Fibroblast of skin of right quadriceps (primary cell): ENCODE measurements around the gene GYS1.

Source experiments
- DNase-seq: peaks from one replicate; pipeline ENCODE4 v3.0.0-alpha.2; 2013

GYS1 gene

DNA sequence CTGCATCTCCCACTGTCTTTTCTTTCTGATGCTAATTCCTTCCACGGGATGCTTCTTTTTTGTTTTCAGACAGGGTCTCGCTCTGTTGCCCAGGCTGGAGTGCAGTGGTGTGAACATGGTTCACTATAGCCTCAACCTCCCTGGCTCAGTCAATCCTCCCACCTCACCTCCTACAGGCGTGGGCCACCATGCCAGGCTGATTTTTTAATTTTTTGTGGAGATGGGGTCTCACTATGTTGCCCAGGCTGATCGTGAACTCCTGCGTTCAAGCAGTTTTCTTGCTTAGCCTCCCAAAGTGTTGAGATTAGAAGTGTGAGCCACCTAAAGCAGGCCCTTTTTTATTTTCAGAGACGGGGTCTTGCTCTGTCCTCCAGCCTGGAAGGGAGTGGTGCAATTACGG is 4.8 kb downstream of the GYS1 start:
- no peak for DNase-seq

DNA sequence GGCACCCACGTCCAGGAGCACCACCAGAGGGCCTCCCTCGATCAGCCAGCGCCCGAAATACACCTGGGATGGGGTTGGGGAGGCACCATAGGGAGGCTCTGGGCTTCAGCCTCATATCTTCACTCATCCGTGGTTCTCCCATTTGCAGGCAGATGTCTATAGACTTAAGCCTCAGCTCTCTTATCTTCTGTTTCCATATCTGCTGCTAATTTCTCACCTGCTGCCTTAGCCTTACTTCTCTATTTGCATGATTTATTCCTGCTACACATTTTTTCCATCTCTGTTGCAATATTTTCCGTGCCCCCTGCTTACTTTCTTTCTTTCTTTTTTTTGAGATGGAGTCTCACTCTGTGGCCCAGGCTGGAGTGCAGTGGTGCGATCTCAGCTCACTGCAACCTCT is 5.8 kb downstream of the GYS1 start:
- DNase-seq, result no peak

DNA sequence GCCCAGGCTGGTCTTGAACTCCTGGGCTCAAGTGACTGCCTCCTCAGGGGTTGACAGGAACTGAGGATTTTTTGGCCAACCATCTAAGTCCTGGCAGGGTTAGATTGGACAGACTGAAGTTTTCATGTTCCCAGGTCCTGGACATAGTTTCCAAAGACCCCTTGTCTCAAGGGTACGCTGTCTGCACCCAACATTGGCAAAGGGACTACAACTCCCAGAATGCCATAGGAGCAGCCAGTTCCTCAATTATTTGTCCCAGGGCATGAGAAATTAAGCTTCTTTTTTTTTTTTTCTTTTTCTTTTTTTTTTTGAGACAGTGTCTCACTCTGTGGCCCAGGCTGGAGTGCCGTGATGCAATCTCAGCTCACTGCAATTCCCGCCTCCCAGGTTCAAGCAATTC is 6.9 kb downstream of the GYS1 start:
- no peak for DNase-seq

DNA sequence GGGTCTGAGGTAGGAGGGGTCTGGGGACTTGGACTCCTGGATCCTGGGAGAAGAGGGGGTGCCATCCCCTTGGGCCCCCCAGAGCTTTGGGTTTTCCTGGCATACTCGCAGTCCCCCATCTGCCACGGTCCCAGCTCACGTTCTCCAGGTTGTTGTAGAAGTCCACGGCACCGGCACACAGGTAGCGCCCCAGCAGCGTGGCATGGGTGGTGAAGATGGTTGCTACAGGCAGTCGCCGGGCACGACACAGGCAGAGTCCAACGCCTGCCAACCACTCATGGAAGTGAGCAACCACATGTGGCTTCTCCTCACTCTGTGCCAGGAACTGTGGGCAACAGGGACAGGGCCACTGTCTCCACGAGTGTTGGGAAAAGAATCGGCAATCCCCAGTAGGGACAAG is 7.4 kb downstream of the GYS1 start:
- no peak for DNase-seq

DNA sequence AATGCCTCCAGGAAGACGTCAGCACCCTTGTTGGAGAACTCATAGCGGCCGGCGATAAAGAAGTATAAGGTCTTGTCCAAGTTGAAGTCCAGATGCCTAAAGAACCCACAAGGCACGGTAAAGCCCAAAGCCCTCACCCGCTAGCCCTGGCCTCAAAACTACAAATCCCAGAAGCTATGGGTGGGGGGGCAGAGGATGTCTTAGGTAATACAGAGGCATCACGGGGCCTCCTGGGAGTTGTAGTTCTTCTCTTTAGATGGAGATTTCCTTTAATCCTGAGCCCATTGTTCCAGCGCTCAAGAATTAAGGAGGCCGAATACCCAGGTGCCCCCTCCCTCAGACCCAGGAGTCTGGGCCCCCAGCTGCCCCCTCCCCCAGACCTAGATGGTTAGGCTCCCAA is 10.8 kb downstream of the GYS1 start:
- DNase-seq, result no peak

DNA sequence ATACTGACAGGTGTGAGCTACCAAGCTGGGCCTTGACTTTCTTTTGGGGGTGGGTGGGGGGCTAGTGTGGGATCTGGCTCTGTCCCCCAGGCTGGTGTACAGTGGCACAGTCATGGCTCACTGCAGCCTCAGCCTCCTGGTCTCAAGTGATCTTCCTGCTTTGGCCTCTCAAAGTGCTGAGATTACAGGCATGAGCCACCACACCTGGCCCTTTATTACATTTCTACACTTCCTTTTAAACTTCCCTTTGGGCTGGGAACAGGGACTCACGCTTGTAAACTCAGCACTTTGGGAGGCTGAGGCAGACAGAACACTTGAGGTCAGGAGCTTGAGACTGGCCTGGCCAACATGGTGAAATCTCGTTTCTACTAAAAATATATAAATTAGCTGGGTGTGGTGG is 16.0 kb downstream of the GYS1 start:
- DNase-seq, result no peak

DNA sequence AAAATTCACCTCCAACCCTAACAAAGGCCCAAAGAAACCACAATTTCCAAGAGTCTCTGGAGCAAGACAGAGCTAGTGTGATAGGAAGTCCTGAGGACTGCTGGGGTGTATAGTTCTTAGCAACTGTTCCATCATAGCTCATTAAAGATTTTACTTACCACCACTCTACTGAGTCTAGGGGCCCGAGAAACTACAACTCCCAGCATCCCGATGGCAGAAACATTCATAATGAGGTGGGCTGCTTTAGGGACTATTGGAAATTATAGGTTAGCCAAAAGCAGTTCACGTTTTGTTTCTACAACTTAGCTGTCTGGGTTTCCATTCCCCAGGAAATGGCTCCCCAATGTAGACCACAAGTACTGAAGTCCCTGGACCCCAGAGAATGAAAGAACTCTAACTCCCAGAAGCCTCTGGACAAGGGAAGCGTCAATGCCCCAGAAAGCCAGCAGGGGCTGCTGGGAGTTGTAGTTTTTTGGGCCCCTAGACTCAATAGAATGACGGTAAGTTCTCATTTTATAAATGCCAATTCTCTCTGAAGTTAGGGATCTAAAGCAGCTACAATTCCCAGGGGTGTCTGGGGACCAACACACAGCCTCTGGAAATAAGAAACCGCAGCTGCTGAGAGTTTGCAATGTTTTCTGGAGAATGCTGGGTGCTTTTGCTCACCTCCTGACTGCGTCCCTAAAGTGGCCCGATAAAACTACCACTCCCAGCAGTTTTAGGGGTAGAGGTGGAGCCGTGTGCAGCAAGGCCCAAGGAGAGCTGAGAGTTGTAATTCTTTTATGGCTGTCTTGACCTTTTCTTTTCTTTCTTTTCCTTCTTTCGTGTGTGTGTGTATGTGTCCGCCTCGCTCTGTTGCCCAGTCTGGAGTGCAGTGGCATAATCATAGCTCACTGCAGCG is 16.9 kb downstream of the GYS1 start:
- DNase-seq, result no peak

DNA sequence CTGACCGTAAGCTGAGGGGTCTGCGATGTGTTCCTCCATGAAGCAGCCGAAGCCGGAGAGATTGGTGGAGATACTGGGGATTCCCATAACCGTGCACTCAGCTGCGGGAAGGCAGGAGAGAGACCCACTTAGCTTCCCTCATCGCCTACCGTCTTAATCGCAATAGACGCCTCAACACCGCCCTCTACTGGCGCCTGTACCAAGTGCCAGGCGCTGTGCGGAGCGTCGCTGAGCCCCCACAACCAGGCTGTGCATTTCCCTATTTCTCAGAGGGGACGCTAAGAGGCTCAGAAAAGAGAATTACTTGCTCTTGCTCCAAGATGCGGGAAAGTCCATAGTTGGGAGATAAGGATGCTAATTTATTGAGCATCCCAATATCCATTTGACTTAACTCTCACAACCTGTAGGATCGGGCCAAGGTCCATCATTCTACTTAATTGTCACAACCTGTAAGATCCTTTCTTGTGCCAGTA is 22.1 kb downstream of the GYS1 start:
- peak; percentile 72 for DNase-seq

DNA sequence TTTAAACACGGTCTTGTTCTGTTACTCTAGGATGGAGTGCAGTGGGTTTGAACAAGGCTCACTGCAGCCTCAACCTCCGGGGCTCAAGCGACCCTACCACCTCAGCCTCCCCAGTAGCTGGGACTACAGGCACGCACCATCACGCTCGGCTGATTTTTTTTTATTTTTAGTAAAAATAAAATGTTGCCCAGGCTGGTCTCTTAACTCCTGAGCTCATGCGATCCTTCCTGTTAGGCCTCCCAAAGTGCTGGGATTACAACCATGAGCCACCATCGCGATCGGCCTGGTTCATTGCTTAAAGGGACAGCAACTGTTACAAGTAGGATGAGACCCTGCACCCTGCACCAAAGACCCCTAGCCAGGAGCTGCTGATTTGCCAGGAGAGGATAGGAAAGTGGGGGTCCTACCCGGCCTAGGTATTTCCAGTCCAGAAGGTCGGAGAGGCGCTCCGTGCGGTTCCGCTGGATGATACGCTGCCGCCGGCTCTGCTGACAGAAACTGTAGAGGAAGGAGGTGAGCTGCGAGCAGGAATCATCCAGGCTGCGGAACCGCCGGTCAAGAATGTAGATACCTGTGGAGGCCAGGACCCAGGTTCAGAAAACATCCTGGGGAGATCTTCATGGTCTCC is 22.9 kb downstream of the GYS1 start:
- DNase-seq, result no peak

DNA sequence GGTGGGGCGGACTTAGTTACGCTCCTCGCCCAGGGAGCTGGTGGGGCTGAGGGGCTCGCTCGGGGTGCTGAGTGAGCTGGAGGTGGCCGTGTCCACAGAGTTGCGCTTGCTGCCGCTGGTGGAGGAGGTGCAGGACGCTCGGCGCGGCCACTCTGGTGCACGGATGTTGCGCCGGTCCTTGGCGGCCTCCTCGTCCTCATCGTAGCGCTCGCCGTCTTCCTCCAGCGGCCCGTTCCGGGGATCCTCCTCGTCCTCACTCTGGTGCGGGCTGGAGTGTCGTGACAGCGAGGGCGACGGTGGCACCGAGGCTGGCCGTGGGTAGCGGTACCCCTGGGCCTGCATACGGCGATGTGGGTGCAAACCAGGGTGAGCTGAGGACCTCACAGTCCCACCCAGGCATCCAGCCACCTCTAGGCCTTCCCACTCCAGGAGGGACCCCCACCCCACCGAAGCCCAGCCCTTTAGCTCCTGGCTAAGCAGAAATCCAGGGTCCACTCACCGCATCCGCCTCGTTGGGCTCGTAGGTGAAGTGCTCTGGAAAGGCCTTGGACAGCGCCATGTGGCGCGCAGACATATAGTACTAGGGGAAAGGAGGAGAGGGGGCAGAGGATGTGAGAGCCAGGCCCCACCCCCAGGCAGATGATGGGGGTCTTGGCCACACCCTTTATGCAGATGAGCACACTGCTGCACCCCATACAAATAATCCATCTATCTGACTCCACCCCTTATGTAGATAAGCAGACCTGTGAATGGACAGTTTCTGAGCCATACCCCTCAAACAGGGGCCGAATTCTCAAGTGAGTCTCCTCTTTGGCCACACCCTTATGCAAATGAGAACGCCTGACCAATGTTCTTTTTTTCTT is 23.6 kb downstream of the GYS1 start:
- DNase-seq, result peak; percentile 39

DNA sequence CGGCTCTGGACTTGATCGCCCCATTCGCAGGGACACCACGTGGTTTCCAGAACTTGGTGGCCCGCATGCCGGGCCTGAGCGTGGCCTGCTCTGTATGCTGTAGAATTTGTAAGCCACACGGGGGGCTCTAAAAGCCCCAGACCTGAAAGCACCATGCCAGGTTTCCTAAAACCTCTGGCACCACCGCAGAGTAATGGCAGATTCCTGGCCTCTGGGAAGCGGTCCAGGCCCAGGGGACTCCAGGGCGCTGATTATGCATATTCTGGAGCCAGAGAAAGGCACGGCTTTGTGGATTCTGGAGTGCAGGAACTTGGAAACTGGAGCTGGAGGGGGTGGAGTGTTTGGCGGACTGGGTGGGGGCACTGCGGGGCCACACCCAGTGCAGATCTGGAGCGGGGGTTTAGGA is 24.3 kb downstream of the GYS1 start:
- DNase-seq, result no peak

DNA sequence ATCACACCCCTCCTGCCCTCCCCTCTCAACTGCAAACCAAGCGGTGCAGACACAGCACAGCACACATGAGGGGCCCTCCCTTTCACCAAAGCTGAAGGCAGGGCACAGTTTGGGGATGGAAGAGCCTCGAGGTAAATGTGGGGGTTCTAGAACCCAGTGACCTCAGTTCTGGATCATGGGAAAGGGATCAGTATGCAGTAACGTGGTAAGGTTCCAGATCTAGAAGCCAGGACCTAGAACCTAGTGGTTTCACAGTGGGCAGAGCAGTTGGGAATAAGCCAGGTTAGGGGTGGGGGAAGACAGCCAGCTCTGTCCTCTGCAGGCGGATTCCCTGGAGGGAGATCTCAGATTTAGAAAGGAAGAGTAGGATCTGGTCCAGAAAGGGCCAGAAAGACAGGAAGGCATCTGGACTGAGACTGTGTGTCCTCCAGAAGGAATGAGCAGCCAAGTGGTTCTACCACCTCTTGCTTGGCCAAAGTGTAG is 24.9 kb downstream of the GYS1 start:
- no peak for DNase-seq

DNA sequence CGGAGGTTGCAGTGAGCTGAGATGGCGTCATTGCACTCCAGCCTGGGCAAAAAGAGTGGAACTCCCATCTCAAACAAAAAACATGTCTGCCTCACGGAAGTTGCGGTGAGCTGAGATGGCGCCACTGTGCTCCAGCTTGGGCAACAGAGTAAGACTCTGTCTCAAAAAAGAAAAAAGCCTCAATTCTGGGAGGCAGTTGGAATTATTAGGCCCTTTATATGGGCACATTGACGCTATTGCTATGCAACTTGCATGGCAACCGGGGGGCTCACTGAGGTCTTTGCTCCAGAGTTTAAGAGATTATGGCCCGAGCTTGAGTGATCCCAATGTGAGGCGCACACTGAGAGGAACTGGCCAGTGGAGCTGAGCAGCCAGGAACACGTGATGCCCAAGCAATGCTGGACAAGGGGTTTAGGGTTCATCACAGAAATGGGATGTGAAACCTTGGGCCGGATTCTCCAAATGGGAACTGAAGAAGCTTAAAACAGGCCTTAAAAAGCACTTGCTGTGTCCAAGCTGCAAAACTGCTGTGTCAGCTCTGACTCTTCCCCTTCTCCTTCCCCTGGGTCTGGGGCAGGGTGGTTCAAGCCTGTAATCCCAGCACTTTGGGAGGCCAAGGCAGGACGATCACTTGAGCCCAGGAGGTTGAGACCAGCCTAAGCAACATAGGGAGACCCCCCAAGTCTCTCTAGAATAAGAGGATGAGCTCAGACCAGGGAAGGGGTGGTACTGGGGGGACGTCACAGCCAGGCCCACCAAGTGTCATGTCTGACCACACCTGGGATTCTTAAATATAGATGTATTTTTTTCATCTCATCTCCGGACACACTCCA is 25.5 kb downstream of the GYS1 start:
- peak; percentile 39 for DNase-seq

DNA sequence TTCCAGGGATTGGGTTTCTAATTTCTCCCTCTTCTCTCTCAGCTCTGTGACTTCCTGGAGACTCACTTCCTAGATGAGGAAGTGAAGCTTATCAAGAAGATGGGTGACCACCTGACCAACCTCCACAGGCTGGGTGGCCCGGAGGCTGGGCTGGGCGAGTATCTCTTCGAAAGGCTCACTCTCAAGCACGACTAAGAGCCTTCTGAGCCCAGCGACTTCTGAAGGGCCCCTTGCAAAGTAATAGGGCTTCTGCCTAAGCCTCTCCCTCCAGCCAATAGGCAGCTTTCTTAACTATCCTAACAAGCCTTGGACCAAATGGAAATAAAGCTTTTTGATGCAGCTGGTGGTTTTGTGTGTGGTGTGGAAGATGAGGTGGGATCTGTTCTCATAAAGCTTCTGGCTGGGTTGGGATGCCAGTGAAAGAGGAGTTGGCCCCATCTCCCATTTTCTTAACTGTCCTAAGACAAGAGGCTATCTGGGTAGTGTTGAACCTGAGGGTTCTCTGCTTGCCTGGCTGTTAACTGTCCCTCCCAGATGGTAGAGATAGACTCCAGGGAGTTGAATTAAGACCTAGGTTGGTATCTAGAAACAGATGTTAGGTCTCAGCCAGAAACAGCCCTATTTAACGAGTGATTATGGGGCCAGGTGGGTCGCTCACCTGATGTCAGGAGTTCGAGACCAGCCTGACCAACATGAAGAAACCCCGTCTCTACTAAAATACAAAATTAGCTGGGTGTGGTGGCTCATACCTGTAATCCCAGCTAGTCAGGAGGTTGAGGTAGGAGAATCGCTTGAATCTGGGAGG is 26.4 kb downstream of the GYS1 start:
- no peak for DNase-seq

DNA sequence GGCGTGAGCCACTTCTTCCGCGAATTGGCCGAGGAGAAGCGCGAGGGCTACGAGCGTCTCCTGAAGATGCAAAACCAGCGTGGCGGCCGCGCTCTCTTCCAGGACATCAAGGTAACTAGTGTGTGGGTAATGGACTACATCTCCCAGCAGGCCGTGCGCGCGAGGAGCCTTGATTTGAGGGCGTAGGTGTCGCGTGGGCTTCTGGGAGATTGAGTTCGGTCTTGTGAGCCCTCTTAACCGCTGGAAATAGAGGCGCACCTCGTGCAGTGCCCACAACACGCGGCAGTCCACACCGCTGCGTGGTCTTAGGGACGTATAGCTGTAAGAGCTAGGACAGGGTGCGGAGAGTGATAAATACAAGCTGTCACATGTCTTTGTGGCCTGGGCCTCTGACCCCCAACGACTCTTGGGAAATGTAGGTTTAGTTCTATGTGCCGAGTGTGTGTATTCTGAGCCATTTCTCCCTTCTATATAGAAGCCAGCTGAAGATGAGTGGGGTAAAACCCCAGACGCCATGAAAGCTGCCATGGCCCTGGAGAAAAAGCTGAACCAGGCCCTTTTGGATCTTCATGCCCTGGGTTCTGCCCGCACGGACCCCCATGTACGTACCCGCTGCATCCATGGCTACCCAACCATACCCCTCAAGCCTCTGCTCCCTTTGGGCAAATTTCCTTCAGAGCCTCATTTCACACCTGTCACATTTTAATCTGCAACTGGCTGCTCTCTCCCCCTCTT is 27.1 kb downstream of the GYS1 start:
- peak; percentile 75 for DNase-seq

DNA sequence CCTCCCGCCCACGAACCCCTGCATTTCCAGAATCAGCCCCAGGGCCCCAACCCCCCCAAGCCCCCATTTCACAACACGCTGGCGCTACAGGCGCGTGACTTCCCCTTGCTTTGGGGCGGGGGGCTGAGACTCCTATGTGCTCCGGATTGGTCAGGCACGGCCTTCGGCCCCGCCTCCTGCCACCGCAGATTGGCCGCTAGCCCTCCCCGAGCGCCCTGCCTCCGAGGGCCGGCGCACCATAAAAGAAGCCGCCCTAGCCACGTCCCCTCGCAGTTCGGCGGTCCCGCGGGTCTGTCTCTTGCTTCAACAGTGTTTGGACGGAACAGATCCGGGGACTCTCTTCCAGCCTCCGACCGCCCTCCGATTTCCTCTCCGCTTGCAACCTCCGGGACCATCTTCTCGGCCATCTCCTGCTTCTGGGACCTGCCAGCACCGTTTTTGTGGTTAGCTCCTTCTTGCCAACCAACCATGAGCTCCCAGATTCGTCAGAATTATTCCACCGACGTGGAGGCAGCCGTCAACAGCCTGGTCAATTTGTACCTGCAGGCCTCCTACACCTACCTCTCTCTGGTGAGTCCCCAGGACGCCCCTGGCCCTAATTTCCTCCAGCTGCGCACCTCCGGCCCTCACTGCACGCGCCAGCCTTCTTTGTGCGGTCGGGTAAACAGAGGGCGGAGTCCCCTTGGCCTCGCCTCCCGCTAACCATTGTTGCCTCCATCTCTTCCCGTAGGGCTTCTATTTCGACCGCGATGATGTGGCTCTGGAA is 27.9 kb downstream of the GYS1 start, which contains the start of gene FTL:
Gene FTL (plus strand): TSS at position 270 of the 766 bp plus-strand sequence. CDS start 199 bp downstream, at position 469.
- peak; percentile 97 for DNase-seq

DNA sequence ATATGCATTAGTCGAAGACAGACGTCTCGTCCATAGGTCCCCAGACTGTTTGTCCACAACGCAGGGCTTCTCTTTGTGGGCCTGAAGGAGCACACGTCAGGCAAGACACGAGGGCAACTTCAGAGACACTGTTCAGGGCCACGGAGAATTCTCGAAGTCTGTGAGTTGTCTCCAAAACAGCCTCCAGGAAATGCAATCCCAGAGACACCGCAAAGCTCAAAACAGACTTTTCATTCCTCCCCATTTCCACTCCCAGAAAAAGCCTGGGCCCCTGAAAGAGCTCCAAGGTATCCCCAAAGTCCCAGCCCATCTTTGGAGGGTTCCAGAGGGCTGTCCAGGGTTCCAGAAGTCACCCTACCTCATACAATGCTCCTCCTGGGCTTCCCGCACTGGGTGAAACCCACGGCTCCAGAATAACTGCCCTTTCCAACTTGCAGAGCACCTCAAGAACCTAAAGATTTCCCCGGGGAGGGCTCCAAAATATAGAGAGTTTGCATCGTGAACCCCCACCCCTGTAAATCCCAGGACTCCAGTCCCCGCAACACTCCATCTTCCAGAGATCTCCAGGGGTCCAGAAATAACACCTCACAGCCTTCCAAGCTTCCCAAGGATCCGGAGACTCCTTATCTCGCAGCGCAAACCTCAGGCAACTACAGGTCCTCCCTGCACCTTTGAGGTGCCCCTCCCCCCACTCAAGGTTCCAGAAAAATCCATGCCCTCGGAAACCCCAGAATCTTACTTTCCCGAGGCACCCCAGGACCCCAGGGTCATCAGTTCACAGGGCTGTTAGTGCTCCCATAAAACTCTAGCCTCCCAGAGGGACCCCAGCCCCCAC is 28.7 kb downstream of the GYS1 start:
- peak; percentile 65 for DNase-seq

DNA sequence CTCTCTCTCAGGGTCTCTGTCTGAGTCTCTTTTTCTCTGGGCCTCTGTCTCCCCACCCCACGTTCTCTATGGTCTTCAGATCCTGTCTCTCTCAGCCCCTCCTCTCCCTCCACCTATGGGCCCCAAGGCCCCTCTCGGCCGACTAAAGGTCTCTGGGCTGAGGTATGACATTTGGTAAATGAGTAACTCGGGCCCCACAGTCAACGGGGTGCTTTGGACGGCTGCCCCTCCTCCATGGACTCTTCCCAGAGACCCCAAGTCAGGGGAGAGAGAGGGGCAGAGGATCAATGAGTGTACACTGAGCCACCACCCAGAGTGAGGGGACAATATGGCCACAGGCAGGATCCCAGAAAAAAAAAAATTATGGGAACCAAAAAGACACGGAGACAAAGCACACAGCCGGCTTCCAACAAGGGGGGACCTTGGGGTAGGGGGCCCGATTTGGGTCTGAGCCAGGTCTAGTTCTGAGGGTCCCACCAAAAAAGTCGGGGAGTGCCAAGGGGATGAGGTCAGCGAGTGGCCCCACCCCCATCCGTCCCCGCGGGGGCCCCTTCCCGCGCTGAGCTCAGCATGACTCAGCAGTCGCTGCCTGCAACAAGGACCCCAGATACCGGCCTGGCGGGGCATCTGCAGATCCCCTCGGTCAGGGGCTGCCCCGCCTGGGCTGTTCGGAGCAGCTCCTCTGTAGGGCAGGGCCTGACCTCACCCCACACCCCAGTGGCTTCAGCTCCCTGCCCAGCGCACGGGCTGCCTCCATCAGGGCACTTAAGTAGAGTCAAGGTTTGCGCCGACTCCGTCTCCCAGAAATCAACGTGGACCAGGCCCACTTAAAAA is 29.5 kb downstream of the GYS1 start:
- peak; percentile 83 for DNase-seq
